Duodenal mucosa (tissue), 2 donors: ENCODE data around the gene RND2.

Experiments used
- H3K27ac ChIP-seq: one replicate; pipeline ENCODE4 v1.7.0; 2013; ENCODE audit warnings: low read depth, low read length
- H3K27me3 ChIP-seq, 2 donors: one replicate each; pipeline ENCODE4 v1.7.0; 2013; ENCODE audit warnings: low read length in 2 of 2, control low read depth in 1 of 2; ENCODE audit not compliant: insufficient read depth in 2 of 2, control insufficient read depth in 1 of 2
- H3K36me3 ChIP-seq, 2 donors: one replicate each; pipeline ENCODE4 v1.7.0; 2013; ENCODE audit warnings: low read length in 2 of 2, control low read depth in 1 of 2; ENCODE audit not compliant: insufficient read depth in 2 of 2, control insufficient read depth in 1 of 2
- H3K4me1 ChIP-seq, 2 donors: one replicate each; pipeline ENCODE4 v1.7.0; 2013; ENCODE audit warnings: low read length in 2 of 2, control low read depth in 1 of 2; ENCODE audit not compliant: insufficient read depth in 2 of 2, control insufficient read depth in 1 of 2
- H3K4me3 ChIP-seq, 2 donors: one replicate each; pipeline ENCODE4 v1.7.0; 2013; ENCODE audit warnings: low read length in 2 of 2, low read depth in 1 of 2
- H3K9ac ChIP-seq, 2 donors: one replicate each; pipeline ENCODE4 v1.7.0; 2013; ENCODE audit warnings: low read length in 2 of 2, low read depth in 1 of 2
- H3K9me3 ChIP-seq, 2 donors: one replicate each; pipeline ENCODE4 v1.7.0; 2013; ENCODE audit warnings: low read length in 2 of 2, control low read depth in 1 of 2; ENCODE audit not compliant: control insufficient read depth in 1 of 2

Gene RND2

GRCh38 chr17:43074869-43075268, 49.8 kb downstream of the RND2 start:
- H3K4me3 ChIP-seq = no peak overlapping the region
- no peaks in the 10 kb centered on the region for H3K36me3 ChIP-seq
- H3K27ac ChIP-seq = no peak overlapping the region
- H3K4me1 ChIP-seq = peaks cover 0 to 2% of the 10 kb centered on the region in 2 donors
- H3K27me3 ChIP-seq = no peaks in the 10 kb centered on the region
- no peaks in the 10 kb centered on the region for H3K9me3 ChIP-seq
- H3K9ac ChIP-seq = no peak overlapping the region

GRCh38 chr17:43079641-43080302, 54.7 kb downstream of the RND2 start:
- Histone ChIP-seq H3K4me1 (peaks cover 0 to 3% of the 10 kb centered on the region in 2 donors), H3K36me3 (no peaks in the 10 kb centered on the region), H3K27ac (no peak overlapping the region), H3K9ac (no peak overlapping the region), H3K27me3 (no peaks in the 10 kb centered on the region), H3K4me3 (no peak overlapping the region), H3K9me3 (no peaks in the 10 kb centered on the region)
